ENCODE data around the gene C1RL. TPM values are rescaled to one million over a fixed set of nuclear protein-coding genes. Genes with fewer than 3 reads are reported as not detected.

The C1RL gene
- total RNA-seq, 1 experiment from 2014 or later, result 72.9 TPM

- Histone ChIP-seq H3K4me1 (replicated peaks; ENCODE audit: insufficient read depth) (peaks cover 21% of the 10 kb centered on the region), H3F3A (ENCODE audit: insufficient read depth, low read depth) (peaks cover 21% of the 10 kb centered on the region), H3K27ac (peak overlapping the region; percentile 65), H3K9me3 (ENCODE audit: insufficient read depth, low read depth) (no peaks in the 10 kb centered on the region), H4K20me1 (ENCODE audit: insufficient read depth) (no peaks in the 10 kb centered on the region), H3K9me2 (ENCODE audit: insufficient read depth) (no peaks in the 10 kb centered on the region; the same call in 1 of the 2 replicates), H2AFZ (peak overlapping the region; percentile 69), H3K79me2 (ENCODE audit: low read depth) (no peaks in the 10 kb centered on the region), H3K4me2 (peak overlapping the region; percentile 66), H3K4me3 (no peak overlapping the region), H3K27me3 (ENCODE audit: insufficient read depth, low read depth) (no peaks in the 10 kb centered on the region), H3K36me3 (ENCODE audit: low read depth) (no peaks in the 10 kb centered on the region)
- intact Hi-C loops (cut with micrococcal nuclease; ENCODE audit: unreplicated experiment), result loop anchor here (1.0 kb wide), 1 partner anchor 11 kb away; no protein-coding TSS in a partner anchor
- TF ChIP-seq EZH2 (IDR thresholded peaks at IDR 0.05; ENCODE audit: low read depth), result no peak
- TF ChIP-seq, protein P1, sequence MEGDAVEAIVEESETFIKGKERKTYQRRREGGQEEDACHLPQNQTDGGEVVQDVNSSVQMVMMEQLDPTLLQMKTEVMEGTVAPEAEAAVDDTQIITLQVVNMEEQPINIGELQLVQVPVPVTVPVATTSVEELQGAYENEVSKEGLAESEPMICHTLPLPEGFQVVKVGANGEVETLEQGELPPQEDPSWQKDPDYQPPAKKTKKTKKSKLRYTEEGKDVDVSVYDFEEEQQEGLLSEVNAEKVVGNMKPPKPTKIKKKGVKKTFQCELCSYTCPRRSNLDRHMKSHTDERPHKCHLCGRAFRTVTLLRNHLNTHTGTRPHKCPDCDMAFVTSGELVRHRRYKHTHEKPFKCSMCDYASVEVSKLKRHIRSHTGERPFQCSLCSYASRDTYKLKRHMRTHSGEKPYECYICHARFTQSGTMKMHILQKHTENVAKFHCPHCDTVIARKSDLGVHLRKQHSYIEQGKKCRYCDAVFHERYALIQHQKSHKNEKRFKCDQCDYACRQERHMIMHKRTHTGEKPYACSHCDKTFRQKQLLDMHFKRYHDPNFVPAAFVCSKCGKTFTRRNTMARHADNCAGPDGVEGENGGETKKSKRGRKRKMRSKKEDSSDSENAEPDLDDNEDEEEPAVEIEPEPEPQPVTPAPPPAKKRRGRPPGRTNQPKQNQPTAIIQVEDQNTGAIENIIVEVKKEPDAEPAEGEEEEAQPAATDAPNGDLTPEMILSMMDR (conservative IDR thresholded peaks at IDR 0.05), result no peak
- ChIA-PET POLR2A (ENCODE audit: unreplicated experiment) (interaction anchor here (0.5 to 1.5 kb wide), 19 partner anchors 11 to 860 kb away, joined by 3 to 17 read pairs (median 4); partner anchors contain the start of genes C12orf57, CLSTN3, GAPDH and LPCAT3), CTCF (interaction anchor here (0.5 to 1.4 kb wide), 9 partner anchors 8 to 118 kb away, joined by 3 to 6 read pairs (median 3); partner anchors contain the start of gene C1S)
- peak; percentile 61 to 89 for DNase-seq
- BruUV-seq (replicated peaks), result no TSS peak
Measured at GRCh38 chr12:7068240-7068993, 40.6 kb downstream of the C1RL start.

GRCh38 chr12:7067096-7067495 lies 41.9 kb downstream of the C1RL start:
- peaks cover 21% of the 10 kb centered on the region for H3F3A ChIP-seq (ENCODE audit: insufficient read depth, low read depth)
- H3K79me2 ChIP-seq (ENCODE audit: low read depth), result no peaks in the 10 kb centered on the region
- H3K9me2 ChIP-seq (ENCODE audit: insufficient read depth), result no peaks in the 10 kb centered on the region; the same call in 1 of the 2 replicates
- peaks cover 21% of the 10 kb centered on the region for H3K4me1 ChIP-seq (replicated peaks; ENCODE audit: insufficient read depth)
- H3K9me3 ChIP-seq (ENCODE audit: insufficient read depth, low read depth), result no peaks in the 10 kb centered on the region
- H2AFZ ChIP-seq, result no peak overlapping the region
- no peaks in the 10 kb centered on the region for H3K27me3 ChIP-seq (ENCODE audit: insufficient read depth, low read depth)
- ChIA-PET POLR2A (ENCODE audit: unreplicated experiment) (no interaction called here), CTCF (no interaction called here)
- BruUV-seq (replicated peaks), result no TSS peak
- no peak for TF ChIP-seq EZH2 (IDR thresholded peaks at IDR 0.05; ENCODE audit: low read depth)
- TF ChIP-seq, protein P1 (conservative IDR thresholded peaks at IDR 0.05), result no peak
- intact Hi-C loops (cut with micrococcal nuclease; ENCODE audit: unreplicated experiment), result no loop called here
- H3K4me3 ChIP-seq, result no peak overlapping the region
- no peak overlapping the region for H3K27ac ChIP-seq
- H4K20me1 ChIP-seq (ENCODE audit: insufficient read depth), result no peaks in the 10 kb centered on the region
- DNase-seq, result no peak
- no peak overlapping the region for H3K4me2 ChIP-seq
- no peaks in the 10 kb centered on the region for H3K36me3 ChIP-seq (ENCODE audit: low read depth)

- no peaks in the 10 kb centered on the region for H4K20me1 ChIP-seq (ENCODE audit: insufficient read depth)
- H3K36me3 ChIP-seq (ENCODE audit: low read depth), result no peaks in the 10 kb centered on the region
- no peak overlapping the region for H3K4me2 ChIP-seq
- DNase-seq, result no peak
- no TSS peak for BruUV-seq (replicated peaks)
- peaks cover 21% of the 10 kb centered on the region for H3F3A ChIP-seq (ENCODE audit: insufficient read depth, low read depth)
- no peaks in the 10 kb centered on the region for H3K9me3 ChIP-seq (ENCODE audit: insufficient read depth, low read depth)
- TF ChIP-seq, protein P1 (conservative IDR thresholded peaks at IDR 0.05), result no peak
- TF ChIP-seq EZH2 (IDR thresholded peaks at IDR 0.05; ENCODE audit: low read depth), result no peak
- ChIA-PET CTCF (no interaction called here), POLR2A (ENCODE audit: unreplicated experiment) (no interaction called here)
- H3K27ac ChIP-seq, result no peak overlapping the region
- H3K79me2 ChIP-seq (ENCODE audit: low read depth), result no peaks in the 10 kb centered on the region
- intact Hi-C loops (cut with micrococcal nuclease; ENCODE audit: unreplicated experiment), result no loop called here
- H2AFZ ChIP-seq, result no peak overlapping the region
- peaks cover 21% of the 10 kb centered on the region for H3K4me1 ChIP-seq (replicated peaks; ENCODE audit: insufficient read depth)
- H3K27me3 ChIP-seq (ENCODE audit: insufficient read depth, low read depth), result no peaks in the 10 kb centered on the region
- H3K9me2 ChIP-seq (ENCODE audit: insufficient read depth), result no peaks in the 10 kb centered on the region; the same call in 1 of the 2 replicates
- H3K4me3 ChIP-seq, result no peak overlapping the region
Measured at GRCh38 chr12:7066596-7066995, 42.4 kb downstream of the C1RL start.

Data from PC-9 (cell line).